Astrocyte of the spinal cord (primary cell): ENCODE results near the gene TTC7B.

Experiments used
- DNase-seq: peaks from one replicate; pipeline ENCODE4 v3.0.0; 2011; ENCODE audit warnings: low read depth, low spot score
- H3K4me3 ChIP-seq: 2 replicates; pipeline ENCODE4 v1.5.1; 2011; ENCODE audit warnings: low read depth, mild to moderate bottlenecking, low read length, moderate library complexity
- in situ Hi-C: cut with HindIII; loops from 2 replicates; pipeline ENCODE4 v1.10.0; 2017; ENCODE audit warnings: low sequenced_read_pairs
- TF ChIP-seq, protein P1 (sequence below): IDR thresholded peaks from 2 replicates; pipeline ENCODE4 v1.5.1; 2012; ENCODE audit warnings: low read depth, mild to moderate bottlenecking, low read length, inconsistent platforms

Gene TTC7B

GRCh38 chr14:90813442-90813841 lies 2.8 kb downstream of the TTC7B start:
- DNase-seq: no peak
- in situ Hi-C loops: no loop called here
- TF ChIP-seq, protein P1, sequence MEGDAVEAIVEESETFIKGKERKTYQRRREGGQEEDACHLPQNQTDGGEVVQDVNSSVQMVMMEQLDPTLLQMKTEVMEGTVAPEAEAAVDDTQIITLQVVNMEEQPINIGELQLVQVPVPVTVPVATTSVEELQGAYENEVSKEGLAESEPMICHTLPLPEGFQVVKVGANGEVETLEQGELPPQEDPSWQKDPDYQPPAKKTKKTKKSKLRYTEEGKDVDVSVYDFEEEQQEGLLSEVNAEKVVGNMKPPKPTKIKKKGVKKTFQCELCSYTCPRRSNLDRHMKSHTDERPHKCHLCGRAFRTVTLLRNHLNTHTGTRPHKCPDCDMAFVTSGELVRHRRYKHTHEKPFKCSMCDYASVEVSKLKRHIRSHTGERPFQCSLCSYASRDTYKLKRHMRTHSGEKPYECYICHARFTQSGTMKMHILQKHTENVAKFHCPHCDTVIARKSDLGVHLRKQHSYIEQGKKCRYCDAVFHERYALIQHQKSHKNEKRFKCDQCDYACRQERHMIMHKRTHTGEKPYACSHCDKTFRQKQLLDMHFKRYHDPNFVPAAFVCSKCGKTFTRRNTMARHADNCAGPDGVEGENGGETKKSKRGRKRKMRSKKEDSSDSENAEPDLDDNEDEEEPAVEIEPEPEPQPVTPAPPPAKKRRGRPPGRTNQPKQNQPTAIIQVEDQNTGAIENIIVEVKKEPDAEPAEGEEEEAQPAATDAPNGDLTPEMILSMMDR: no peak
- H3K4me3 ChIP-seq: no peak overlapping the region

DNA sequence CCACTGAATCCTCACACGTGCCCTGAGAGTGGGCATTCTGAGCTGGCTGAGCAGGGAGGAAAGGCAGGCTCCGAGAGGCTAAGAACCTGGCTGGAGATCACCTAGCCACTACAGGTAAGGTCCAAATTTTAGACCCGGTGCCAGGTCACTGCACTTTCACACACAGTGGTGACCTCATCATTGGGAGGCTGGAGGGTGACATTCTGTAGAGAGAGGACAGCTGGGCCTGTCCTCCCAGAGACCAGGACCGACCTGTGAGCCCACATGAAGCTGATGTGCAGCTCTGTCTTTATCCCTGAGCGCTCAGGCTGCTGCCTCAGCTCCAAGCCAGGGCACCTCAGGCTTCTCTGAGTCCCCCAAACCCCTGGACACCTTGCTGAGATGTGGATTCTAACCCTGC lies 4.1 kb downstream of the TTC7B start:
- in situ Hi-C loops: no loop called here
- TF ChIP-seq, protein P1: no peak
- no peak for DNase-seq
- H3K4me3 ChIP-seq: no peak overlapping the region

DNA sequence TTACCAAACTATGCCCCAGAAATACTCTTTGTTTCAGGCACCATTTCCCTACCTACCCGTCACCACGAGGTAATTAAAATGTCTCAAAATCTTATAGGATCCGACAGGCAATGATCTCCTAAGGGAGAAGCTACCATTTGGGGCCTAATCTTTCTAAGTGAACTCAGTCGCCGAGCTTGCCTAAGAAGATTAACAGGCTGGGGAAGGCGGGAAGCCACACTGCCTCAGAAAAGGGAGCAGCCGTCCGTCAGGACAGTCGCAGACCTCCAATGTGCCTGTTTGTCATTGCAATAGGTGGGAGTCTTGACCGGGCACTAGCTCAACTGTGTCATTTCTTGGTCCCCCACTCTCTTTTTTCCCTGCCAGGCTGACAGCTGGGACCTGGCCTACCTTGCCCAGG lies 4.6 kb downstream of the TTC7B start:
- no peak overlapping the region for H3K4me3 ChIP-seq
- DNase-seq: no peak
- in situ Hi-C loops: no loop called here
- TF ChIP-seq, protein P1: no peak

DNA sequence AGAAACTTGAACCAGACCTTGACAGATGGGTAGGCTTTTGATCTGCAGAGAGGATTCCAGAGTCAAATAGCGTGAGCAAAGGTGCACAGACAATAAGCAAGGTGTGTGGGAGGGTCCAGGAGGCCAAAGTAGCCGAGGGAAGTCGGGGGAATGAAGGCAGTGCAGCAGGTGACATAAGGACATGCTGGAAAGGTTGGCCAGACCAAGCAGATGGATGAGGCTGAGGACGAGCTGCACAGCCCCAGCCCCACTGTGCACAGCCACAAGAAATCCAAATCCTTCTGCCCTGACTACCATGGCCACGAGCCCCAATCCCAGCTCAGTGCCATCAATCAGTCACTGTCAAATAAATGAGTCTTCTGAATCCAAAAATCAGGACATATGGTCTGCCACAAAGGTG lies 5.4 kb downstream of the TTC7B start:
- H3K4me3 ChIP-seq: no peak overlapping the region
- in situ Hi-C loops: no loop called here
- no peak for DNase-seq
- TF ChIP-seq, protein P1: no peak

GRCh38 chr14:90809530-90810312 lies 6.5 kb downstream of the TTC7B start:
- no peak overlapping the region for H3K4me3 ChIP-seq
- in situ Hi-C loops: no loop called here
- no peak for DNase-seq
- TF ChIP-seq, protein P1: no peak

GRCh38 chr14:90808759-90809529 lies 7.3 kb downstream of the TTC7B start:
- TF ChIP-seq, protein P1: no peak
- in situ Hi-C loops: no loop called here
- DNase-seq: no peak
- no peak overlapping the region for H3K4me3 ChIP-seq
